Hepatocyte (in vitro differentiated cells): ENCODE data around the gene RDH5. TPM values are rescaled to one million over a fixed set of nuclear protein-coding genes. Genes with fewer than 3 reads are reported as not detected.

Experiments
- DNase-seq: peaks from one replicate; pipeline ENCODE4 v3.0.0-alpha.2; 2016; ENCODE audit warnings: low spot score
- H2AFZ ChIP-seq: fragments of 200-600 bp; sonication (generic); 2 replicates; pipeline ENCODE4 v1.6.0; 2016; ENCODE audit warnings: antibody characterized with exemption, mild to moderate bottlenecking
- H3K27ac ChIP-seq: fragments of 200-600 bp; sonication (generic); 2 replicates; pipeline ENCODE4 v1.5.1; 2016; ENCODE audit warnings: mild to moderate bottlenecking
- H3K27me3 ChIP-seq: fragments of 200-600 bp; sonication (generic); 2 replicates; pipeline ENCODE4 v1.6.1; 2016
- H3K36me3 ChIP-seq: fragments of 200-600 bp; sonication (generic); replicated peaks from 2 replicates; pipeline ENCODE4 v1.5.1; 2016; ENCODE audit warnings: low read depth; ENCODE audit not compliant: insufficient read depth
- H3K4me1 ChIP-seq: fragments of 200-600 bp; sonication (generic); 2 replicates; pipeline ENCODE4 v1.5.1; 2016; ENCODE audit warnings: mild to moderate bottlenecking, moderate library complexity; ENCODE audit not compliant: insufficient read depth
- H3K4me2 ChIP-seq: fragments of 200-600 bp; sonication (generic); 2 replicates; pipeline ENCODE4 v1.6.0; 2016
- H3K4me3 ChIP-seq: fragments of 200-600 bp; sonication (generic); 2 replicates; pipeline ENCODE4 v1.5.1; 2016; ENCODE audit warnings: mild to moderate bottlenecking
- H3K79me2 ChIP-seq: fragments of 200-600 bp; sonication (generic); 2 replicates; pipeline ENCODE4 v1.6.0; 2017; ENCODE audit warnings: mild to moderate bottlenecking
- H3K9me2 ChIP-seq: fragments of 200-600 bp; sonication (generic); replicated peaks from 2 replicates; pipeline ENCODE4 v1.6.0; 2017; ENCODE audit warnings: mild to moderate bottlenecking; ENCODE audit not compliant: insufficient read depth
- H3K9me3 ChIP-seq: fragments of 200-600 bp; sonication (generic); 2 replicates; pipeline ENCODE4 v1.5.1; 2016; ENCODE audit warnings: low read depth, mild to moderate bottlenecking
- H4K20me1 ChIP-seq: fragments of 200-600 bp; sonication (generic); 2 replicates; pipeline ENCODE4 v1.6.0; 2016; ENCODE audit warnings: mild to moderate bottlenecking; ENCODE audit not compliant: insufficient read depth, poor library complexity, severe bottlenecking
- CTCF ChIP-seq: fragments of 200-600 bp; sonication (generic); IDR thresholded peaks from 2 replicates; pipeline ENCODE4 v1.5.1; 2016; ENCODE audit warnings: antibody characterized with exemption, mild to moderate bottlenecking; ENCODE audit not compliant: poor library complexity
- EZH2 ChIP-seq: fragments of 200-600 bp; sonication (generic); IDR thresholded peaks from 2 replicates; pipeline ENCODE4 v1.6.1; 2016; ENCODE audit warnings: antibody characterized with exemption, mild to moderate bottlenecking, borderline replicate concordance
- EZH2phosphoT487 ChIP-seq: fragments of 200-600 bp; sonication (generic); IDR thresholded peaks from one replicate; pipeline ENCODE4 v1.6.1; 2018; ENCODE audit warnings: antibody characterized with exemption, mild to moderate bottlenecking, low read depth, moderate library complexity; ENCODE audit not compliant: unreplicated experiment, severe bottlenecking
- WGBS: methylation state at CpG from one replicate; pipeline ENCODE4 v1.1.6; 2016; ENCODE audit warnings: low lambda C conversion rate; ENCODE audit errors: missing lambda C conversion rate; 5-methylcytosine and 5-hydroxymethylcytosine counted together
- polyA plus RNA-seq: library from polyadenylated mRNA; unstranded; fragments of >200 nt; fragmentation: Nextera tagmentation; extraction: Ambion mirVana; gene quantifications from 2 replicates; pipeline ENCODE4 v1.2.1, GENCODE V29; 2016
- total RNA-seq: library from RNA; depleted of rRNA; stranded (reverse); fragments of >200 nt; gene quantifications from 2 replicates; pipeline ENCODE4 v1.2.3, GENCODE V29; 2014

RDH5 gene
- total and polyA plus RNA-seq, 2 experiments from 2014 or later: 36.2 to 43.7 TPM

GRCh38 chr12:55719371-55719770, 822 bp upstream of the RDH5 start:
- TF ChIP-seq EZH2phosphoT487 (no peak), CTCF (no peak), EZH2 (no peak)
- Histone ChIP-seq H3K27me3 (no peaks in the 10 kb centered on the region), H3K9me3 (no peaks in the 10 kb centered on the region), H2AFZ (no peak overlapping the region), H3K4me1 (peaks cover 30% of the 10 kb centered on the region), H3K27ac (peak overlapping the region; percentile 84), H3K79me2 (peaks cover 40% of the 10 kb centered on the region), H3K4me3 (no peak overlapping the region), H3K9me2 (no peaks in the 10 kb centered on the region), H3K36me3 (no peaks in the 10 kb centered on the region), H4K20me1 (no peaks in the 10 kb centered on the region), H3K4me2 (peak overlapping the region; percentile 36)
- WGBS: 81% methylated on average over 7 of the region's 7 CpGs
- no peak for DNase-seq

- no peaks in the 10 kb centered on the region for H3K36me3 ChIP-seq
- no peaks in the 10 kb centered on the region for H3K9me2 ChIP-seq
- H3K27me3 ChIP-seq: no peaks in the 10 kb centered on the region
- DNase-seq: peak; percentile 74
- H3K4me3 ChIP-seq: no peak overlapping the region
- peaks cover 25% of the 10 kb centered on the region for H3K4me1 ChIP-seq
- TF ChIP-seq EZH2phosphoT487: no peak
- peak; percentile 50 for TF ChIP-seq CTCF
- H4K20me1 ChIP-seq: peaks cover 3% of the 10 kb centered on the region
- H3K4me2 ChIP-seq: peak overlapping the region; percentile 73
- peaks cover 40% of the 10 kb centered on the region for H3K79me2 ChIP-seq
- no peaks in the 10 kb centered on the region for H3K9me3 ChIP-seq
- WGBS: 50% methylated on average over 9 of the region's 9 CpGs
- peak overlapping the region; percentile 95 for H3K27ac ChIP-seq
- no peak overlapping the region for H2AFZ ChIP-seq
These were observed 776 bp downstream of the RDH5 start for GRCh38 chr12:55720894-55721444.

GRCh38 chr12:55721601-55722213, 1.5 kb downstream of the RDH5 start:
- Histone ChIP-seq H3K27me3 (no peaks in the 10 kb centered on the region), H3K4me3 (no peak overlapping the region), H3K27ac (peak overlapping the region; percentile 95), H3K36me3 (no peaks in the 10 kb centered on the region), H2AFZ (no peak overlapping the region), H3K4me1 (peaks cover 28% of the 10 kb centered on the region), H3K9me3 (no peaks in the 10 kb centered on the region), H4K20me1 (peaks cover 10% of the 10 kb centered on the region), H3K4me2 (peak overlapping the region; percentile 73), H3K9me2 (no peaks in the 10 kb centered on the region), H3K79me2 (peaks cover 42% of the 10 kb centered on the region)
- no peak for TF ChIP-seq CTCF
- TF ChIP-seq EZH2: no peak
- no peak for TF ChIP-seq EZH2phosphoT487
- 79% methylated on average over 14 of the region's 14 CpGs for WGBS
- DNase-seq: no peak
